ENCODE data around the gene TAAR8.
"Not testable (repeated sequence)": the region's sequence is repeated elsewhere in the genome, so short reads cannot be mapped to it uniquely, and the experiment has no call there.

GRCh38 chr6:132534546-132534945 lies 17.9 kb upstream of the TAAR8 start:
- not testable (repeated sequence) for TF ChIP-seq CTCF (IDR thresholded peaks at IDR 0.05); POLR2A (IDR thresholded peaks at IDR 0.05); POLR2AphosphoS5 (IDR thresholded peaks at IDR 0.05; ENCODE audit: insufficient read depth in 1 of 2, low read depth in 1 of 2)

Data from vagina (tissue), 2 donors.